ENCODE data around the gene THAP4. TPM values are rescaled to one million over a fixed set of nuclear protein-coding genes. Genes with fewer than 3 reads are reported as not detected.

The THAP4 gene
- total RNA-seq, 1 donor from 2014 or later = 42.4 TPM

DNA sequence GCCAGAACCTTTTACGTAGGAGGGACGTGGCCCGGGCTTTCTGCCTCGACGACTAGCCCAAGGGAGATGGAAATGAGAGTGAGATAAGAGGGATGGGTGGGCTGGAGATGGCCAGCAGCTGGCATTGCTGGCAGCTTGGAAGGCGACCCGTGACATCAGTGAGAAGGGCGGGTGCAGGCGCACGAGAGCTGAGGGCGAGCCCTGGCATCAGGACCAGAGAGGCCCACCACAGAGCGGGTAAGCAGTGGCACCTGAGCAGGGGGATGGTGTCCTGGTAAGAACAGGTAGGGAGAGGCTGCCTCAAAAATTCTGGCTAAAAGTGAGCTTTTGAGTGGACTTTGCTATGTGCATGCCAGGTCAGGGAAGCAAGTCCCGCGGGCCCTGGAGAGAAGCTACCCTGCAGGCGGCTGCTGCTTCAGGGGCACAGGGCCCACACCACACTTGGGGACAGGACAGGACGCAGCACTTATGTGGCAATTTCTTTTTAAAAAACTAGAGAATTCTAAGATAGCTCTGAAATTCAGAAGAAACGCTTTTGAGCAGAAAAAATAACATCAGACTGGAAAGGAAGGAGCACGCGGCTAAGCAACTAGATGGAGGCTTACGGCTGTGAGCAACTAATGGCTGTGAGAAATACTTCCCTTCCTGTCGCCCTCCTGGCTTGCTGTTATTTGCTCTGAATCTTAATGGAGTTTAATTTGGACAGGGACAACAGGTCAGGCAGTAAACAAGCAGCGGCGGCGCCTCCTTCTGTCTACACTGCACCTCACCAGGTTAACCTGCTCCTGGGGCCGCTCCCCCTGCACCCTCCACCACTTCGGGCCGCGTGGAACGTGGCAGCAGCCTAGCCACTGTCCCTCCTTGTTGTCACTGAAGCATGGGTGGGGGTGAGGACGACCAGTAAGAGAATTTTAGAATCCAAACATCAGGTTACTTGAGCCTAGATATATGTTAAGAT, 20.5 kb downstream of the THAP4 start:
- no peak for DNase-seq (ENCODE audit: low read depth)
- TF ChIP-seq, protein P1, sequence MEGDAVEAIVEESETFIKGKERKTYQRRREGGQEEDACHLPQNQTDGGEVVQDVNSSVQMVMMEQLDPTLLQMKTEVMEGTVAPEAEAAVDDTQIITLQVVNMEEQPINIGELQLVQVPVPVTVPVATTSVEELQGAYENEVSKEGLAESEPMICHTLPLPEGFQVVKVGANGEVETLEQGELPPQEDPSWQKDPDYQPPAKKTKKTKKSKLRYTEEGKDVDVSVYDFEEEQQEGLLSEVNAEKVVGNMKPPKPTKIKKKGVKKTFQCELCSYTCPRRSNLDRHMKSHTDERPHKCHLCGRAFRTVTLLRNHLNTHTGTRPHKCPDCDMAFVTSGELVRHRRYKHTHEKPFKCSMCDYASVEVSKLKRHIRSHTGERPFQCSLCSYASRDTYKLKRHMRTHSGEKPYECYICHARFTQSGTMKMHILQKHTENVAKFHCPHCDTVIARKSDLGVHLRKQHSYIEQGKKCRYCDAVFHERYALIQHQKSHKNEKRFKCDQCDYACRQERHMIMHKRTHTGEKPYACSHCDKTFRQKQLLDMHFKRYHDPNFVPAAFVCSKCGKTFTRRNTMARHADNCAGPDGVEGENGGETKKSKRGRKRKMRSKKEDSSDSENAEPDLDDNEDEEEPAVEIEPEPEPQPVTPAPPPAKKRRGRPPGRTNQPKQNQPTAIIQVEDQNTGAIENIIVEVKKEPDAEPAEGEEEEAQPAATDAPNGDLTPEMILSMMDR (conservative IDR thresholded peaks at IDR 0.05; ENCODE audit: low read depth, low read length) = no peak
- H3K4me3 ChIP-seq (ENCODE audit: low read depth, low read length) = peak overlapping the region; percentile 55

- TF ChIP-seq, protein P1 (conservative IDR thresholded peaks at IDR 0.05; ENCODE audit: low read depth, low read length) = no peak
- H3K4me3 ChIP-seq (ENCODE audit: low read depth, low read length) = no peak overlapping the region
- no peak for DNase-seq (ENCODE audit: low read depth)
Observed at GRCh38 chr2:241615522-241616052, 21.4 kb downstream of the THAP4 start.

GRCh38 chr2:241615041-241615440, 21.9 kb downstream of the THAP4 start:
- no peak overlapping the region for H3K4me3 ChIP-seq (ENCODE audit: low read depth, low read length)
- no peak for DNase-seq (ENCODE audit: low read depth)
- TF ChIP-seq, protein P1 (conservative IDR thresholded peaks at IDR 0.05; ENCODE audit: low read depth, low read length) = no peak

GRCh38 chr2:241613017-241613780, 23.8 kb downstream of the THAP4 start:
- no peak overlapping the region for H3K4me3 ChIP-seq (ENCODE audit: low read depth, low read length)
- TF ChIP-seq, protein P1 (conservative IDR thresholded peaks at IDR 0.05; ENCODE audit: low read depth, low read length) = no peak
- no peak for DNase-seq (ENCODE audit: low read depth)

GRCh38 chr2:241612156-241613016, 24.6 kb downstream of the THAP4 start:
- H3K4me3 ChIP-seq (ENCODE audit: low read depth, low read length) = no peak overlapping the region
- TF ChIP-seq, protein P1 (conservative IDR thresholded peaks at IDR 0.05; ENCODE audit: low read depth, low read length) = no peak
- no peak for DNase-seq (ENCODE audit: low read depth)

- DNase-seq (ENCODE audit: low read depth) = no peak
- no peak overlapping the region for H3K4me3 ChIP-seq (ENCODE audit: low read depth, low read length)
- TF ChIP-seq, protein P1 (conservative IDR thresholded peaks at IDR 0.05; ENCODE audit: low read depth, low read length) = no peak
Observed at GRCh38 chr2:241611062-241611461, 25.9 kb downstream of the THAP4 start.
